PC-9 (cell line): Measurements from ENCODE around the gene KCNH1. TPM values are rescaled to one million over a fixed set of nuclear protein-coding genes. Genes with fewer than 3 reads are reported as not detected.

Experiments used
- BruUV-seq: library from RNA; stranded (reverse); fragments of 400-500 nt; replicated peaks from 2 replicates; lab custom pipeline; 2021; lab: Mats Ljungman, UMichigan
- CTCF ChIA-PET: fragments of 300-600 bp; sonication (Branson Sonifier 250); formaldehyde crosslinking; loops from one replicate; lab custom pipeline; 2022; ENCODE audit warnings: antibody characterized with exemption; lab: Charles Lee
- POLR2A ChIA-PET: fragments of 300-600 bp; sonication (Branson Sonifier 250); formaldehyde crosslinking; loops from one replicate; lab custom pipeline; 2022; ENCODE audit warnings: antibody characterized with exemption; ENCODE audit not compliant: unreplicated experiment; lab: Charles Lee
- DNase-seq, 2 experiments: peaks; one replicate each; pipeline versions ENCODE4 v3.0.0 to v3.0.0-alpha.2; 2015 to 2022; ENCODE audit warnings: mixed read lengths in 1 of 2
- H2AFZ ChIP-seq: fragments of 200-600 bp; sonication (generic); 2 replicates; pipeline ENCODE4 v1.8.1; 2017; ENCODE audit warnings: antibody characterized with exemption
- H3F3A ChIP-seq: fragments of 200-600 bp; sonication (generic); 2 replicates; pipeline ENCODE4 v1.8.1; 2017; ENCODE audit warnings: antibody characterized with exemption, mild to moderate bottlenecking, low read depth; ENCODE audit not compliant: insufficient read depth
- H3K27ac ChIP-seq: fragments of 200-600 bp; sonication (generic); 2 replicates; pipeline ENCODE4 v1.6.1; 2016; ENCODE audit warnings: mixed run types
- H3K27me3 ChIP-seq: fragments of 200-600 bp; sonication (generic); 2 replicates; pipeline ENCODE4 v1.6.1; 2016; ENCODE audit warnings: low read depth, mixed run types; ENCODE audit not compliant: insufficient read depth
- H3K36me3 ChIP-seq: fragments of 200-600 bp; sonication (generic); 2 replicates; pipeline ENCODE4 v1.6.1; 2016; ENCODE audit warnings: low read depth, mixed run types
- H3K4me1 ChIP-seq: fragments of 200-600 bp; sonication (generic); replicated peaks from 2 replicates; pipeline ENCODE4 v1.6.1; 2016; ENCODE audit warnings: mixed run types; ENCODE audit not compliant: insufficient read depth
- H3K4me2 ChIP-seq: fragments of 200-600 bp; sonication (generic); 2 replicates; pipeline ENCODE4 v1.6.1; 2017; ENCODE audit warnings: mixed run types
- H3K4me3 ChIP-seq: fragments of 200-600 bp; sonication (generic); 2 replicates; pipeline ENCODE4 v1.6.1; 2016; ENCODE audit warnings: mixed run types
- H3K79me2 ChIP-seq: fragments of 200-600 bp; sonication (generic); 2 replicates; pipeline ENCODE4 v1.6.1; 2017; ENCODE audit warnings: low read depth, mixed run types
- H3K9me2 ChIP-seq: fragments of 200-600 bp; sonication (generic); 2 replicates; pipeline ENCODE4 v1.8.1; 2017; ENCODE audit warnings: mild to moderate bottlenecking; ENCODE audit not compliant: insufficient read depth
- H3K9me3 ChIP-seq: fragments of 200-600 bp; sonication (generic); 2 replicates; pipeline ENCODE4 v1.8.1; 2016; ENCODE audit warnings: low read depth; ENCODE audit not compliant: insufficient read depth
- H4K20me1 ChIP-seq: fragments of 200-600 bp; sonication (generic); 2 replicates; pipeline ENCODE4 v1.8.1; 2017; ENCODE audit not compliant: insufficient read depth
- CTCF ChIP-seq: fragments of 200-600 bp; sonication (generic); conservative IDR thresholded peaks from 2 replicates; pipeline ENCODE4 v1.6.1; 2017; ENCODE audit warnings: mixed run types, antibody characterized with exemption, mild to moderate bottlenecking, moderate library complexity
- EZH2 ChIP-seq: fragments of 200-600 bp; sonication (generic); IDR thresholded peaks from 2 replicates; pipeline ENCODE4 v1.8.0; 2017; ENCODE audit warnings: antibody characterized with exemption, low read depth
- intact Hi-C: fragments of 100-400 bp; cut with micrococcal nuclease; formaldehyde crosslinking; loops from one replicate; pipeline ENCODE4 v1.10.0; 2022; ENCODE audit not compliant: unreplicated experiment
- total RNA-seq: library from RNA; stranded (reverse); gene quantifications from 2 replicates; pipeline ENCODE4 v1.2.3, GENCODE V29; 2021

KCNH1 gene
- total RNA-seq, 1 experiment from 2014 or later, result not detected

- H3F3A ChIP-seq, result no peaks in the 10 kb centered on the region
- H3K79me2 ChIP-seq, result no peaks in the 10 kb centered on the region
- H3K36me3 ChIP-seq, result no peaks in the 10 kb centered on the region
- H3K4me3 ChIP-seq, result no peak overlapping the region
- no peak overlapping the region for H3K4me2 ChIP-seq
- DNase-seq, result no peak
- H4K20me1 ChIP-seq, result no peaks in the 10 kb centered on the region
- H3K4me1 ChIP-seq, result no peaks in the 10 kb centered on the region
- intact Hi-C loops, result no loop called here
- no peaks in the 10 kb centered on the region for H3K9me2 ChIP-seq
- ChIA-PET CTCF (no interaction called here), POLR2A (no interaction called here)
- no peak overlapping the region for H2AFZ ChIP-seq
- 0 out of 2 replicates have a peak, but pooled peaks cover 4% of the 10 kb centered on the region for H3K27me3 ChIP-seq
- no peak overlapping the region for H3K27ac ChIP-seq
- no peak for TF ChIP-seq EZH2
- TF ChIP-seq CTCF, result no peak
- H3K9me3 ChIP-seq, result no peaks in the 10 kb centered on the region
- no TSS peak for BruUV-seq
These were observed 311.7 kb downstream of the KCNH1 start for GRCh38 chr1:210822241-210822640.

- CTCF ChIA-PET, result no interaction called here
- no TSS peak for BruUV-seq
- intact Hi-C loops, result no loop called here
These were observed 312.3 kb downstream of the KCNH1 start for GRCh38 chr1:210821615-210822014.

GRCh38 chr1:210819266-210819665 is 314.7 kb downstream of the KCNH1 start:
- BruUV-seq, result no TSS peak
- Histone ChIP-seq H3K9me2 (no peaks in the 10 kb centered on the region), H3K4me1 (no peaks in the 10 kb centered on the region), H2AFZ (no peak overlapping the region), H3K79me2 (no peaks in the 10 kb centered on the region), H3K4me3 (no peak overlapping the region), H3K27me3 (0 out of 2 replicates have a peak, but pooled peaks cover 4% of the 10 kb centered on the region), H3K27ac (no peak overlapping the region), H4K20me1 (no peaks in the 10 kb centered on the region), H3K9me3 (no peaks in the 10 kb centered on the region), H3F3A (no peaks in the 10 kb centered on the region), H3K4me2 (no peak overlapping the region), H3K36me3 (no peaks in the 10 kb centered on the region)
- intact Hi-C loops, result no loop called here
- ChIA-PET CTCF (no interaction called here), POLR2A (no interaction called here)
- TF ChIP-seq EZH2 (no peak), CTCF (no peak)
- DNase-seq, result no peak

More at GRCh38 chr1:210821615-210822014, 312.3 kb downstream of the KCNH1 start:
- TF ChIP-seq CTCF (no peak), EZH2 (no peak)
- DNase-seq, result no peak
- no peaks in the 10 kb centered on the region for H3K4me1 ChIP-seq
- no peak overlapping the region for H2AFZ ChIP-seq
- no peak overlapping the region for H3K27ac ChIP-seq
- H3K9me3 ChIP-seq, result no peaks in the 10 kb centered on the region
- H3K9me2 ChIP-seq, result no peaks in the 10 kb centered on the region
- POLR2A ChIA-PET, result no interaction called here
- H3K27me3 ChIP-seq, result 0 out of 2 replicates have a peak, but pooled peaks cover 4% of the 10 kb centered on the region
- H3F3A ChIP-seq, result no peaks in the 10 kb centered on the region
- H3K4me2 ChIP-seq, result no peak overlapping the region
- no peaks in the 10 kb centered on the region for H4K20me1 ChIP-seq
- no peaks in the 10 kb centered on the region for H3K36me3 ChIP-seq
- no peak overlapping the region for H3K4me3 ChIP-seq
- H3K79me2 ChIP-seq, result no peaks in the 10 kb centered on the region
